ENCODE results near the gene GLRA3.

GLRA3 gene

GRCh38 chr4:174592256-174592984, 236.6 kb downstream of the GLRA3 start:
- no peak for DNase-seq

DNA sequence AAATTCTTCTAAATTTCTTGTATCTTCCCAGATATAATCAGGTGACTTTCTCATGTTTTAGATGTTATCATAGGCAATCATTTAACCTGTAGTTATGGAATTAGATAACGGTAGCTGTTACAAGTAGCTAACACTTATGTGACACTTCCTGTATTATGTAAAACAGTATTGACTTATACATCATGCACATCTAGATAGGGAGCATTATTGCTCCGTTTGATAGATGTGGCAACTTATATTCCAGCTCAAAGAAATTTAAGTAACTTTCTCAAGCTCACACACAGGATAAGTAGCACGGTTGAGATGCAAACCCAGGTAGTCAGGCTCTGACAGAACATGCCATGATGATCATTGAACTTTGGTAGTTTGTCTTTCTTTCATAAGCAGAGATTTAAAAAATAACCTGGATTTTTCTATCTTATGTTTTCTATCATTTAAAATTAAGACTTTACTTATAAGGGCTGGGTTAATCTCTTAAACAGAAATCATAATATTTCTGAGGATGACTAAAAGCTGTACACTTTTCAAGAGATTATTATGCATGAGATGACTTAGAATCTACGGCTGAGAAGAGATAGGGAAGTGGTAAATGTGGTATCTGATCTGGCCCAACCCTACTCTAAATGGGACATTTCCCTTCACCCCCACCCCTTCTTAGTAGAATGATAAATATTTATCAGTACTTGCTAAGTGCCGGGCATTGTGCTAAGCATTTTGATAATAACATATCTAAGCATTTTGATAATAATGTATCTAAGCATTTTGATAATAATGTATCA, 237.6 kb downstream of the GLRA3 start:
- no peak for DNase-seq

DNA sequence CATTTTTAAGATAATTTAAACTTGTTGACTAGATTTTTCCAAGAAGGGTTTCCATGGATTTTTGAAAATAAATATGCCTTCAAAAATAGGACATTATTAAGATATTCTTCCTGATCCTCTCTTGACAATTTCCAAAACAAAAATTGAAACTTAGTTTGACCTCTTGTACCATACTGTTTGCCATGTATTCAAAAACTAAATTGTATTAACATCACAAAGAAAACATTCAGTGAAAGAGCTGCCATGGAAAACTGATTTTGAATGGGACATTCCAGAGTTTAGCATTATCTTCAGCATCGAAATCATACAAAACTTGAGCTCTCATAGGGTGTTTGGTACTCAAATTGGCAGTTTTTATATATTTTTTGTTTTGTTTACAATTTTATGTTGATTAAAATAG, 238.7 kb downstream of the GLRA3 start:
- DNase-seq = no peak

Data from fibroblast of skin of scalp (primary cell).